Transverse colon (tissue), 4 donors: ENCODE data around the gene FAH. TPM values are rescaled to one million over a fixed set of nuclear protein-coding genes. Genes with fewer than 3 reads are reported as not detected.

ENCODE experiments used
- DNase-seq: peaks from one replicate; pipeline ENCODE4 v3.0.0-alpha.2; 2019
- H3K27ac ChIP-seq, 4 donors: fragments of 200-600 bp; sonication (generic); 2 replicates each; pipeline ENCODE4 v1.5.1; 2016 to 2018; ENCODE audit warnings: inconsistent platforms in 4 of 4
- H3K27me3 ChIP-seq: fragments of 200-600 bp; sonication (generic); 2 replicates; pipeline ENCODE4 v1.5.1; 2017; ENCODE audit warnings: inconsistent platforms
- H3K36me3 ChIP-seq, 4 donors: fragments of 200-600 bp; sonication (generic); 2 replicates each; pipeline ENCODE4 v1.5.1; 2017 to 2019; ENCODE audit warnings: inconsistent platforms in 4 of 4
- H3K4me1 ChIP-seq, 4 donors: fragments of 200-600 bp; sonication (generic); 2 replicates each; pipeline ENCODE4 v1.5.1; 2017 to 2020; ENCODE audit warnings: inconsistent platforms in 4 of 4
- H3K4me3 ChIP-seq, 4 donors: fragments of 200-600 bp; sonication (generic); 1 replicate in 1 of 4; 2 replicates in 3 of 4; pipeline versions ENCODE4 v1.5.1 to v1.6.1; 2017 to 2019; ENCODE audit warnings: inconsistent platforms in 4 of 4
- H3K9me3 ChIP-seq, 2 donors: fragments of 200-600 bp; sonication (generic); 2 replicates each; pipeline ENCODE4 v1.5.1; 2017 to 2019; ENCODE audit warnings: inconsistent platforms in 2 of 2
- EP300 ChIP-seq: sonication (generic); formaldehyde crosslinking; IDR thresholded peaks from one replicate; pipeline ENCODE4 v1.6.1; 2017; ENCODE audit warnings: antibody characterized with exemption, low read depth
- POLR2A ChIP-seq: fragments of 450-650 bp; IDR thresholded peaks from one replicate; pipeline ENCODE4 v1.6.1; 2016; ENCODE audit warnings: antibody characterized with exemption, mild to moderate bottlenecking, moderate library complexity
- POLR2AphosphoS5 ChIP-seq, 3 donors: sonication (generic); formaldehyde crosslinking; IDR thresholded peaks; one replicate each; pipeline ENCODE4 v1.6.1; 2016; ENCODE audit warnings: antibody characterized with exemption in 3 of 3
- WGBS, 2 donors: methylation state at CpG; one replicate each; pipeline ENCODE4 v1.1.5; 2018; ENCODE audit warnings: low coverage in 1 of 2; 5-methylcytosine and 5-hydroxymethylcytosine counted together
- in situ Hi-C, 4 donors: fragments of 200-750 bp; cut with MboI; loops; one replicate each; pipeline versions ENCODE4 v1.15.0 to v1.15.1; 2017; ENCODE audit warnings: low sequenced_read_pairs in 3 of 4, low pct_ligation_motif_present in 1 of 4, low pct_unique_long_range_greater_than_20kb in 1 of 4
- intact Hi-C: fragments of 100-400 bp; cut with DNase I; formaldehyde crosslinking; loops from one replicate; pipeline ENCODE4 v1.15.1; 2023; ENCODE audit warnings: low total_unique reads
- total RNA-seq, 4 donors: library from RNA; depleted of rRNA; stranded (reverse); fragments of >200 nt; gene quantifications; one replicate each; pipeline ENCODE4 v1.1.0, GENCODE V29; 2016
- TF ChIP-seq, protein P1 (sequence below), 5 experiments: fragments of 200-600 bp in 3 of 5; fragments of 450-650 bp in 2 of 5; sonication (generic) in 3 of 5; IDR thresholded peaks; 1 replicate in 2 of 5; 2 replicates in 3 of 5; pipeline ENCODE4 v1.5.1; 2016 to 2017; ENCODE audit warnings: antibody characterized with exemption in 5 of 5, inconsistent platforms in 3 of 5, mild to moderate bottlenecking in 2 of 5, moderate library complexity in 1 of 5

FAH gene
- total RNA-seq, 4 donors from 2014 or later: 5.6 to 10.6 (median 8.7) TPM

GRCh38 chr15:80211976-80212375 lies 59.2 kb downstream of the FAH start:
- TF ChIP-seq POLR2AphosphoS5 (IDR thresholded peaks at IDR 0.05) (no peak), POLR2A (no peak), EP300 (no peak)
- TF ChIP-seq, protein P1, sequence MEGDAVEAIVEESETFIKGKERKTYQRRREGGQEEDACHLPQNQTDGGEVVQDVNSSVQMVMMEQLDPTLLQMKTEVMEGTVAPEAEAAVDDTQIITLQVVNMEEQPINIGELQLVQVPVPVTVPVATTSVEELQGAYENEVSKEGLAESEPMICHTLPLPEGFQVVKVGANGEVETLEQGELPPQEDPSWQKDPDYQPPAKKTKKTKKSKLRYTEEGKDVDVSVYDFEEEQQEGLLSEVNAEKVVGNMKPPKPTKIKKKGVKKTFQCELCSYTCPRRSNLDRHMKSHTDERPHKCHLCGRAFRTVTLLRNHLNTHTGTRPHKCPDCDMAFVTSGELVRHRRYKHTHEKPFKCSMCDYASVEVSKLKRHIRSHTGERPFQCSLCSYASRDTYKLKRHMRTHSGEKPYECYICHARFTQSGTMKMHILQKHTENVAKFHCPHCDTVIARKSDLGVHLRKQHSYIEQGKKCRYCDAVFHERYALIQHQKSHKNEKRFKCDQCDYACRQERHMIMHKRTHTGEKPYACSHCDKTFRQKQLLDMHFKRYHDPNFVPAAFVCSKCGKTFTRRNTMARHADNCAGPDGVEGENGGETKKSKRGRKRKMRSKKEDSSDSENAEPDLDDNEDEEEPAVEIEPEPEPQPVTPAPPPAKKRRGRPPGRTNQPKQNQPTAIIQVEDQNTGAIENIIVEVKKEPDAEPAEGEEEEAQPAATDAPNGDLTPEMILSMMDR (IDR thresholded peaks at IDR 0.05): no peak
- no peak overlapping the region for H3K27ac ChIP-seq

DNA sequence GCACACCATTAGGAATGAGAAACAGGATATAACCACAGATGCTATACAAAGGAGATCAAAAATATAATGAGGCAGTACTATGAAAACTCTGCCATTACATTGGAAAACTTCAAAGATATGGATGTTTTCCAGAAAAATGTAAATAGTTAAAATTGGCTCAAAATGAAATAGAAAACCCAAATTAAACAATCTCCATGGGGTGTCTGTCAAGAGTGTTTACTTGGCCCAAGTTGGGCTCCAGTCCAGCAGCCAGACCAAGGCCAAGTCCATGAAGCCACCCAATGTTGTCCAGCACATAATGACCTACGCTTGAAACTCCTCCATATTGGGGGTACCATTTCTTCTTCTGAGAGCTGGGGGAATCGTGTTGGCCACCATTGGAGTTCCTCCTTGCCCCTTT lies 62.1 kb downstream of the FAH start:
- no peak for TF ChIP-seq POLR2A
- TF ChIP-seq, protein P1 (IDR thresholded peaks at IDR 0.05): no peak
- WGBS, 2 donors: 77 to 80% methylated on average over 1 to 2 of the region's 2 CpGs
- in situ Hi-C loops: no loop called here

More at GRCh38 chr15:80211976-80212375, 59.2 kb downstream of the FAH start:
- Histone ChIP-seq H3K36me3 (no peaks in the 10 kb centered on the region), H3K4me1 (peaks cover 0 to 6% (median 0%) of the 10 kb centered on the region in 4 donors), H3K27me3 (peaks cover 12% of the 10 kb centered on the region), H3K9me3 (no peaks in the 10 kb centered on the region), H3K4me3 (no peak overlapping the region)
- in situ Hi-C loops (no loop called here), intact Hi-C loops (no loop called here)
- 45 to 83% methylated on average over 1 of the region's 1 CpG for WGBS, 2 donors
- no peak for DNase-seq

GRCh38 chr15:80216141-80216540 lies 63.3 kb downstream of the FAH start:
- no peaks in the 10 kb centered on the region for H3K9me3 ChIP-seq
- H3K27ac ChIP-seq: no peak overlapping the region
- DNase-seq: no peak
- no peaks in the 10 kb centered on the region for H3K36me3 ChIP-seq
- H3K4me1 ChIP-seq: no peaks in the 10 kb centered on the region
- no peak overlapping the region for H3K4me3 ChIP-seq
- TF ChIP-seq EP300: no peak
- TF ChIP-seq, protein P1 (IDR thresholded peaks at IDR 0.05): no peak
- in situ Hi-C loops (no loop called here), intact Hi-C loops (no loop called here)
- H3K27me3 ChIP-seq: no peaks in the 10 kb centered on the region
- 91% methylated on average over 4 to 5 of the region's 5 CpGs for WGBS, 2 donors

More for the DNA sequence above, 62.1 kb downstream of the FAH start:
- Histone ChIP-seq H3K4me3 (no peak overlapping the region), H3K27ac (no peak overlapping the region), H3K27me3 (no peaks in the 10 kb centered on the region), H3K4me1 (peaks cover 0 to 6% (median 0%) of the 10 kb centered on the region in 4 donors), H3K36me3 (no peaks in the 10 kb centered on the region), H3K9me3 (no peaks in the 10 kb centered on the region)
- intact Hi-C loops: no loop called here
- DNase-seq: no peak

DNA sequence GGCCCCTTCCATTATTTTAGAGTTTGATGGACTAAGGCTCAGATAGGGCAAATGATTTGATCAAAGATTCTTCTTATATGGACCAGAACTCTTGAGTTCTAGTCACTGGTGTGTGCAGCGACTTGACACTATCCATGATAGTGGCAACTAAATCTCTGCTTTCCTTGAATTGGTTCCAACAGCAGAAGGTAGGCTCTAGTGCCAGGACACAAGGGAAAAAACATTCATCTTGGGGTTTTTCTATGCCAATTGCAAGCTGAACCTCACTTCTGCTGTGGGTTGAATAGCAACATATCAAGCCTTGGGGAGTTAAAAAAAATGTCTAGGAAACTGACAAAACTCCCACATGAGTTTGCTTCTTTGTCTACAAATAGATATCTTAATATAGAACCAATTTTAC lies 64.1 kb downstream of the FAH start:
- Histone ChIP-seq H3K4me3 (no peak overlapping the region), H3K27ac (no peak overlapping the region), H3K4me1 (no peaks in the 10 kb centered on the region), H3K27me3 (no peaks in the 10 kb centered on the region), H3K9me3 (no peaks in the 10 kb centered on the region), H3K36me3 (no peaks in the 10 kb centered on the region)
- DNase-seq: no peak
- intact Hi-C loops: no loop called here
- in situ Hi-C loops: no loop called here
- 68% methylated on average over 1 of the region's 1 CpG; no CpG with 5 or more reads in 1 of the 2 donors for WGBS, 2 donors
- TF ChIP-seq, protein P1 (IDR thresholded peaks at IDR 0.05): no peak
- TF ChIP-seq EP300: no peak
- TF ChIP-seq POLR2A: no peak
- no peak for TF ChIP-seq POLR2AphosphoS5 (IDR thresholded peaks at IDR 0.05)
